ENCODE measurements around the gene KIF1B. TPM values are rescaled to one million over a fixed set of nuclear protein-coding genes. Genes with fewer than 3 reads are reported as not detected.

The KIF1B gene
- total RNA-seq, 1 experiment from 2014 or later: 22.7 TPM

- no peaks in the 10 kb centered on the region for H3K9me2 ChIP-seq (ENCODE audit: insufficient read depth)
- no peaks in the 10 kb centered on the region; the same call in 1 of the 2 replicates for H3K4me1 ChIP-seq (replicated peaks; ENCODE audit: insufficient read depth)
- CTCF ChIA-PET: no interaction called here
- no peak overlapping the region for H3K4me2 ChIP-seq
- POLR2A ChIA-PET (ENCODE audit: unreplicated experiment): no interaction called here
- no TSS peak for BruUV-seq (replicated peaks)
- intact Hi-C loops (cut with micrococcal nuclease; ENCODE audit: unreplicated experiment): no loop called here
- no peak for DNase-seq
- H3K9me3 ChIP-seq (ENCODE audit: insufficient read depth, low read depth): no peaks in the 10 kb centered on the region
- H3K27ac ChIP-seq: no peak overlapping the region
- TF ChIP-seq CTCF (conservative IDR thresholded peaks at IDR 0.05): no peak
- TF ChIP-seq EZH2 (IDR thresholded peaks at IDR 0.05; ENCODE audit: low read depth): no peak
- H3K36me3 ChIP-seq (ENCODE audit: low read depth): no peaks in the 10 kb centered on the region
- no peaks in the 10 kb centered on the region for H4K20me1 ChIP-seq (ENCODE audit: insufficient read depth)
- no peaks in the 10 kb centered on the region for H3K79me2 ChIP-seq (ENCODE audit: low read depth)
- H3F3A ChIP-seq (ENCODE audit: insufficient read depth, low read depth): no peaks in the 10 kb centered on the region
- no peak overlapping the region for H3K4me3 ChIP-seq
- H2AFZ ChIP-seq: no peak overlapping the region
- H3K27me3 ChIP-seq (ENCODE audit: insufficient read depth, low read depth): no peaks in the 10 kb centered on the region
These were observed 112.5 kb downstream of the KIF1B start for GRCh38 chr1:10322821-10323220.

- Histone ChIP-seq H3K36me3 (ENCODE audit: low read depth) (no peaks in the 10 kb centered on the region), H4K20me1 (ENCODE audit: insufficient read depth) (no peaks in the 10 kb centered on the region), H3K9me2 (ENCODE audit: insufficient read depth) (no peaks in the 10 kb centered on the region), H3K9me3 (ENCODE audit: insufficient read depth, low read depth) (no peaks in the 10 kb centered on the region), H2AFZ (no peak overlapping the region), H3K27ac (no peak overlapping the region), H3K27me3 (ENCODE audit: insufficient read depth, low read depth) (no peaks in the 10 kb centered on the region), H3F3A (ENCODE audit: insufficient read depth, low read depth) (no peaks in the 10 kb centered on the region), H3K4me3 (no peak overlapping the region), H3K4me2 (no peak overlapping the region), H3K79me2 (ENCODE audit: low read depth) (no peaks in the 10 kb centered on the region), H3K4me1 (replicated peaks; ENCODE audit: insufficient read depth) (no peaks in the 10 kb centered on the region; the same call in 1 of the 2 replicates)
- TF ChIP-seq CTCF (conservative IDR thresholded peaks at IDR 0.05): no peak
- TF ChIP-seq EZH2 (IDR thresholded peaks at IDR 0.05; ENCODE audit: low read depth): no peak
- ChIA-PET POLR2A (ENCODE audit: unreplicated experiment) (no interaction called here), CTCF (no interaction called here)
- intact Hi-C loops (cut with micrococcal nuclease; ENCODE audit: unreplicated experiment): no loop called here
- DNase-seq: no peak
- no TSS peak for BruUV-seq (replicated peaks)
These were observed 114.3 kb downstream of the KIF1B start for GRCh38 chr1:10324627-10325026.

DNA sequence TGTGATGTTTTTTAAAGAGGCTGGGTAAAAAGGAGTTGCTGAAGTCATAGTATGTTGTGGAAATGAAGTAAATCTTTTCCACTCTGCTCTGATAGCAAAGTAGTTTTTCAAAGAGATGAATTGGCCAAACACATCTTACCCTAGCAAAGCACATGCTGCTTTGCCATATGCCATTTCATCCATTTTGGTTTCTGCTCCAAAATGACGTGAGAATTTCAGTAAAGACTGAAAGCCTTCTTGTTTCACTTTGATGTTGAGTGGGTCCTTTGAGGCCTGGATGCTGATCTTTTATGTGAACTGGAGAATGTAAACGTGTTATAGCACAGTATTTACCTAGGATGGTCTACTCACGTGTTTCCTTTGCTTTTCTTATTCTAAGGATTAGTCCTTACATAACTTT, 115.2 kb downstream of the KIF1B start:
- intact Hi-C loops (cut with micrococcal nuclease; ENCODE audit: unreplicated experiment): no loop called here
- no peaks in the 10 kb centered on the region for H3K4me1 ChIP-seq (replicated peaks; ENCODE audit: insufficient read depth)
- TF ChIP-seq CTCF (conservative IDR thresholded peaks at IDR 0.05) (no peak), EZH2 (IDR thresholded peaks at IDR 0.05; ENCODE audit: low read depth) (no peak)
- H3K36me3 ChIP-seq (ENCODE audit: low read depth): no peaks in the 10 kb centered on the region
- H3K79me2 ChIP-seq (ENCODE audit: low read depth): no peaks in the 10 kb centered on the region
- no peak overlapping the region for H3K27ac ChIP-seq
- BruUV-seq (replicated peaks): no TSS peak
- no peak overlapping the region for H3K4me3 ChIP-seq
- no peaks in the 10 kb centered on the region for H3K27me3 ChIP-seq (ENCODE audit: insufficient read depth, low read depth)
- H3F3A ChIP-seq (ENCODE audit: insufficient read depth, low read depth): no peaks in the 10 kb centered on the region
- H2AFZ ChIP-seq: no peak overlapping the region
- no peaks in the 10 kb centered on the region for H3K9me2 ChIP-seq (ENCODE audit: insufficient read depth)
- H3K4me2 ChIP-seq: no peak overlapping the region
- POLR2A ChIA-PET (ENCODE audit: unreplicated experiment): no interaction called here
- CTCF ChIA-PET: no interaction called here
- DNase-seq: no peak
- H4K20me1 ChIP-seq (ENCODE audit: insufficient read depth): no peaks in the 10 kb centered on the region
- no peaks in the 10 kb centered on the region for H3K9me3 ChIP-seq (ENCODE audit: insufficient read depth, low read depth)
